Activated naive CD8-positive, alpha-beta T cell (primary cell): ENCODE data around the gene LILRB2.
A peak's percentile ranks its signal among the peaks of the same experiment; 100 is the strongest.
"Not testable (repeated sequence)": the region's sequence is repeated elsewhere in the genome, so short reads cannot be mapped to it uniquely, and the experiment has no call there.

Source experiments
- H3K27ac Mint-ChIP-seq: one replicate; pipeline ENCODE4 v1.8.0; 2021; ENCODE audit warnings: mixed read lengths
- H3K27me3 Mint-ChIP-seq: one replicate; pipeline ENCODE4 v1.8.0; 2021; ENCODE audit warnings: mixed read lengths
- H3K36me3 Mint-ChIP-seq: one replicate; pipeline ENCODE4 v1.8.0; 2021; ENCODE audit warnings: mixed read lengths
- H3K4me1 Mint-ChIP-seq: one replicate; pipeline ENCODE4 v1.8.0; 2021; ENCODE audit warnings: low read depth, mixed read lengths
- H3K4me3 Mint-ChIP-seq: one replicate; pipeline ENCODE4 v1.8.0; 2021; ENCODE audit warnings: mild to moderate bottlenecking, mixed read lengths
- H3K9me3 Mint-ChIP-seq: one replicate; pipeline ENCODE4 v1.8.0; 2021; ENCODE audit warnings: low read depth, mixed read lengths

Gene LILRB2

GRCh38 chr19:54271587-54271986 lies 9.3 kb downstream of the LILRB2 start:
- H3K9me3 Mint-ChIP-seq, H3K36me3 Mint-ChIP-seq, H3K4me1 Mint-ChIP-seq, H3K27ac Mint-ChIP-seq, H3K27me3 Mint-ChIP-seq, H3K4me3 Mint-ChIP-seq: not testable (repeated sequence)

DNA sequence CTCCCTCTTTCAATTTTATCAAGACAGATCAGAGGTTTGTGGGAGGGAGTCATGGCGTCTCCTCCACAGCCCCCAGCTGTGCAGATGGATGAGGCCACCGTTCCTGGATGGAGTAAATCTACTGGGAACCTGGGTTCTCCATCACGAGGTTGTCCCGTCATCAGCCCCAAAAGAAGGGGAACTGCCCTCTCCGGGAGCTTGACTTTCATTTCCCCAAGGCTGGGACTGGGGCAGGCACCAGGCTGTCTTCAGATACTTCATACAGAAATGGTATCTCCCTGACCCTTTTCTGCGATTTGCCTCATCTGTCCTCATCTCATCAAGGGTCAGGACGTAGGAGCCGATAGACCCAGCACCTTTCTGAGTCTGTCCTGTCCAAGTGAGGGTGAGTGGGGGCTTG lies 9.8 kb downstream of the LILRB2 start:
- peaks cover 8% of the 10 kb centered on the region for H3K27me3 Mint-ChIP-seq

GRCh38 chr19:54268936-54269335 lies 12.0 kb downstream of the LILRB2 start:
- H3K4me1 Mint-ChIP-seq, result no peaks in the 10 kb centered on the region
- H3K36me3 Mint-ChIP-seq, result no peaks in the 10 kb centered on the region
- no peak overlapping the region for H3K27ac Mint-ChIP-seq
- peaks cover 16% of the 10 kb centered on the region for H3K27me3 Mint-ChIP-seq
- no peak overlapping the region for H3K4me3 Mint-ChIP-seq
- no peaks in the 10 kb centered on the region for H3K9me3 Mint-ChIP-seq

More for the DNA sequence above, 9.8 kb downstream of the LILRB2 start:
- no peak overlapping the region for H3K27ac Mint-ChIP-seq
- no peaks in the 10 kb centered on the region for H3K4me1 Mint-ChIP-seq
- no peaks in the 10 kb centered on the region for H3K9me3 Mint-ChIP-seq
- H3K4me3 Mint-ChIP-seq, result no peak overlapping the region
- no peaks in the 10 kb centered on the region for H3K36me3 Mint-ChIP-seq

DNA sequence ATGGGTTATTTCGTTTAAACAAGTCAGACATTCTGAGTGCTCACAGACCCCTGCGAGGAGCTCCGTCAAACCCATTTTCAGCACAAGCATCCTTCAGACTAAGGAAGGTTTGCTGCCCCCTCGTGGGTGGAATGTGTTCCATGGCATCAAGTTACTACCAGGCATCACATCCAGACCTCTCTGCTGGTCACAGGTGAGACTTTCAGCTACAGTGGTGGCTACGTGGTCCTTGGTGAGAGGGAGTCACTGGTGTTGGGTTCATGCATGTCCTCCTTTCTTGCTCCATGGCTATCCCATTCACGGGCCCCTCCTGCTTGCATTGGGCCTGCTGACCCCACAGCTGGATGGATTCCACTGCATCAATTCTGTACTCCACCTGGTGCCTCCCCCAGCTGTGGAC lies 14.8 kb downstream of the LILRB2 start:
- Mint-ChIP-seq H3K27me3 (peaks cover 12% of the 10 kb centered on the region), H3K27ac (no peak overlapping the region), H3K4me1 (no peaks in the 10 kb centered on the region), H3K36me3 (no peaks in the 10 kb centered on the region), H3K4me3 (no peak overlapping the region), H3K9me3 (no peaks in the 10 kb centered on the region)

GRCh38 chr19:54262470-54262869 lies 18.4 kb downstream of the LILRB2 start:
- H3K27me3 Mint-ChIP-seq, result peaks cover 8% of the 10 kb centered on the region
- no peaks in the 10 kb centered on the region for H3K36me3 Mint-ChIP-seq
- no peaks in the 10 kb centered on the region for H3K9me3 Mint-ChIP-seq
- H3K4me3 Mint-ChIP-seq, result no peak overlapping the region
- H3K4me1 Mint-ChIP-seq, result no peaks in the 10 kb centered on the region
- H3K27ac Mint-ChIP-seq, result no peak overlapping the region

- Mint-ChIP-seq H3K4me3 (no peak overlapping the region), H3K4me1 (no peaks in the 10 kb centered on the region), H3K27ac (no peak overlapping the region), H3K9me3 (no peaks in the 10 kb centered on the region), H3K36me3 (no peaks in the 10 kb centered on the region), H3K27me3 (peaks cover 8% of the 10 kb centered on the region)
Observed at GRCh38 chr19:54262066-54262465, 18.8 kb downstream of the LILRB2 start.

DNA sequence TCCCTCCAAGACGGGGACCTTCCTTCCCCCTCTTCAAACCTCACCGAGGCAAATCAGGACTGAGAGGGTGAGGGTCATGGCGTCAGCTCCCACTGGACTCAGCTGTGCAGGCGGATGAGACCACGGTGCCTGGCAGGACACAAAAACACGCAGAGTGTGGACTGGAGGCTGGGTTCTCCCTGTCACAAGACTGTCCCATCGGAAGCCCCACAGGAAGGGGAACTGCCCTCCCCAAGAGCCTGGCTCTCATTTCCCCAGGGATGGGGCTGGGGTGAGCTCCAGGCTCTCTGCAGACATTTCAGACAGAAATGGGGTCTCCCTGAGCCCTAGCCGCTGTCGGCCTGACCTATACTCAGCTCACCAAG lies 23.8 kb downstream of the LILRB2 start, which contains the start of gene LILRB5:
Gene LILRB5 (minus strand): TSS at position 158 of the 365 bp plus-strand sequence. CDS start 80 bp downstream, at position 78.
- no peaks in the 10 kb centered on the region for H3K36me3 Mint-ChIP-seq
- no peaks in the 10 kb centered on the region for H3K9me3 Mint-ChIP-seq
- H3K27ac Mint-ChIP-seq, result no peak within 1 kb of the TSS
- H3K4me3 Mint-ChIP-seq, result no peak within 1 kb of the TSS
- H3K4me1 Mint-ChIP-seq, result no peaks in the 10 kb centered on the region
- H3K27me3 Mint-ChIP-seq, result no peaks in the 10 kb centered on the region

GRCh38 chr19:54256250-54257115 lies 24.4 kb downstream of the LILRB2 start:
- Mint-ChIP-seq H3K36me3 (no peaks in the 10 kb centered on the region), H3K4me1 (no peaks in the 10 kb centered on the region), H3K9me3 (no peaks in the 10 kb centered on the region), H3K4me3 (no peak overlapping the region), H3K27ac (no peak overlapping the region), H3K27me3 (no peaks in the 10 kb centered on the region)

DNA sequence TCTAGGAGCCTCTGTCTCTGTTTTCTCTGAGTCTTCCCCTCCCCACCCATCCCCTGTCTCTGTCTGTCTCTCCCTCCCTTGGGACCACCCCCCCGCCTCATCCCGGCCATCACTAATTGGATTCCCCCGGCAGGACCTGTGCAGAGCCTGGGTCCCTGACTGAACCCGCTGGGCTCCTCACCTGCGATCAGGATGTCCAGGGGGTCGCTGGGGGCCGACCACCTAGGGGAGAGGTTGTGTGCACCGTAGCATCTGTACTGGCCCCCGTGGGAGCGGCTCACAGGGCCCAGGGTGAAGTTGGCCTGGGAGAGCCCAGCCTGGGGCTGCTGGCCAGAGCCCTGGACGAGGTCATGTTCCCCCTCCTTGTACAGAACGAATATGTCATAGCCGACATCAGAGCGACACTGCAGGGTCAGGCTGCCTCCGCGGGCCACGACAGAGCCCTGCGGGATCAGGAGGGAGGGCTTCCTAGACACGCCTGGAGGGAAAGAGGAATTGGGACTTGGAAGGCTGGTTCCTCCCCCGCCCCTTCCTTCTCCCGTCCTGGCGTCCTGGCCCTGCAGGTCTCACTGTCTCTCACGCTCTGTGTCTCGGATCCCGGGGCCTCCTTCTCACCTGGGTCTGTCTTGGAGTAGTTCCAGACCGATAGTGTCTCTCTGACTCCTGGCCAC lies 25.7 kb downstream of the LILRB2 start:
- H3K27ac Mint-ChIP-seq, result no peak overlapping the region
- H3K36me3 Mint-ChIP-seq, result no peaks in the 10 kb centered on the region
- H3K4me3 Mint-ChIP-seq, result no peak overlapping the region
- no peaks in the 10 kb centered on the region for H3K9me3 Mint-ChIP-seq
- H3K4me1 Mint-ChIP-seq, result no peaks in the 10 kb centered on the region
- no peaks in the 10 kb centered on the region for H3K27me3 Mint-ChIP-seq

GRCh38 chr19:54254195-54254906 lies 26.6 kb downstream of the LILRB2 start:
- no peaks in the 10 kb centered on the region for H3K27me3 Mint-ChIP-seq
- H3K36me3 Mint-ChIP-seq, result no peaks in the 10 kb centered on the region
- H3K4me3 Mint-ChIP-seq, result no peak overlapping the region
- no peaks in the 10 kb centered on the region for H3K9me3 Mint-ChIP-seq
- no peaks in the 10 kb centered on the region for H3K4me1 Mint-ChIP-seq
- H3K27ac Mint-ChIP-seq, result no peak overlapping the region

DNA sequence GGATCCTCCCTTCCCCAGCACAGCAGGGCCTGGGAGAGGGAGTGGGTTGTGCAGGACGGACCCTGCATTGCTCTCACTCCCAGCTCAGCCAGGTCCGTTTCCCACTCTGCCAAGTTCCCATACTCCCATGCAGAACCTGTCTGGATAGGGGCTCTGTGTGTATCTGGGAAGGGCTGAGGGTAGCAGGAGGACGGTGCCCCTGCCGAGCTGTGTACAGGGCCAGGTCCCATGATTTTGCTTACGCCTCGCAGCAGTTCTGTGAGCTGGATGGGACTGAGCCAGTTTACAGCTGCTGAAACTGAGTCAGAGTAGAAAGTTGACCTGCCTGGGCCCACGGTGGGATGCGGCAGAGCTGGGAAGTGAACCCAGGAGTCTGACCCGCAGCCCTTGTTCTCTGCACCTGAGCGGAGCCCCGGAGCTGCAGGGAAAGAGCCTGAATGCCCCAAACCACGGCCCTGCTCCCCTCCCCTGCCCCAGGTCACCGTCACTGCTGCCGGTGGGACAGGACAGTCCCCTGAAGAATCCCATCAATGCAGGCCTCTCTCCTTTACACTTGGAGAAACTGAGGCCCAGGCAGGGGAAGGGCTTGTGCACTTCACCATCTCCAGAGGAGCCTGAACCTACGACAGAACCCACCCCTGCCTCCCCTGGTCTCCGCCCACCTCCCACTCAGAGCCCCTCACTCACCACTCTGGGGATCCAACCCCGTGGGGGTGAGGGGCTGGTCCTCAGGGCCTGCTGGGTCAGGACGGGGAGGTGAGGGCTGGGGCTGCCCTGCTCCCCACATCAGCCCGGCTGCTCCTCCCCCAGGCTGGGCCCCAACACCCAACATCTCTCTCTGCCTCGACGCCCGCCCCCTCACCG lies 27.3 kb downstream of the LILRB2 start:
- Mint-ChIP-seq H3K9me3 (no peaks in the 10 kb centered on the region), H3K36me3 (no peaks in the 10 kb centered on the region), H3K4me1 (no peaks in the 10 kb centered on the region), H3K27ac (no peak overlapping the region), H3K4me3 (no peak overlapping the region), H3K27me3 (no peaks in the 10 kb centered on the region)

DNA sequence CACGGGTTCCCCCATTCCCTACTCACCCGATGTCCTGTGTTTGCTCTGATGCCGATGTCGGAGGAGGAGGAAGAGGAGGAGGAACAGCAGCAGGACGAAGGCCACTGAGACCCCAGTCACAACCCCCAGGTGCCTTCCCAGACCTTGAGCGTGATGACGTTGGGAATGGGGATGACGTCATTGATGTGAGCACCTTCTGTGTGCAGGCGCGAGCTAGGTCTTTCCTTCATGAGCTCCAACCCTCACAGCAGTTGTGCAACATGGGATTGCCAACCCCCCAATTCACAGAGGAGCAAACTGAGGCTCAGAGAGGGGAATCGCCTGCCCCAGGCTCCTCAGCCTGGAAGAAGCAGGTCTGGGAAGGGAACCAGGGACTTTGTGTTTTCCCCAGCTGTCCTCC lies 28.1 kb downstream of the LILRB2 start:
- H3K27me3 Mint-ChIP-seq, result no peaks in the 10 kb centered on the region
- no peak overlapping the region for H3K27ac Mint-ChIP-seq
- H3K9me3 Mint-ChIP-seq, result no peaks in the 10 kb centered on the region
- no peak overlapping the region for H3K4me3 Mint-ChIP-seq
- no peaks in the 10 kb centered on the region for H3K36me3 Mint-ChIP-seq
- peaks cover 5% of the 10 kb centered on the region for H3K4me1 Mint-ChIP-seq

- H3K9me3 Mint-ChIP-seq, result no peaks in the 10 kb centered on the region
- no peaks in the 10 kb centered on the region for H3K27me3 Mint-ChIP-seq
- H3K4me1 Mint-ChIP-seq, result peaks cover 9% of the 10 kb centered on the region
- H3K27ac Mint-ChIP-seq, result no peak overlapping the region
- no peaks in the 10 kb centered on the region for H3K36me3 Mint-ChIP-seq
- no peak overlapping the region for H3K4me3 Mint-ChIP-seq
Observed at GRCh38 chr19:54252243-54252642, 28.7 kb downstream of the LILRB2 start.

DNA sequence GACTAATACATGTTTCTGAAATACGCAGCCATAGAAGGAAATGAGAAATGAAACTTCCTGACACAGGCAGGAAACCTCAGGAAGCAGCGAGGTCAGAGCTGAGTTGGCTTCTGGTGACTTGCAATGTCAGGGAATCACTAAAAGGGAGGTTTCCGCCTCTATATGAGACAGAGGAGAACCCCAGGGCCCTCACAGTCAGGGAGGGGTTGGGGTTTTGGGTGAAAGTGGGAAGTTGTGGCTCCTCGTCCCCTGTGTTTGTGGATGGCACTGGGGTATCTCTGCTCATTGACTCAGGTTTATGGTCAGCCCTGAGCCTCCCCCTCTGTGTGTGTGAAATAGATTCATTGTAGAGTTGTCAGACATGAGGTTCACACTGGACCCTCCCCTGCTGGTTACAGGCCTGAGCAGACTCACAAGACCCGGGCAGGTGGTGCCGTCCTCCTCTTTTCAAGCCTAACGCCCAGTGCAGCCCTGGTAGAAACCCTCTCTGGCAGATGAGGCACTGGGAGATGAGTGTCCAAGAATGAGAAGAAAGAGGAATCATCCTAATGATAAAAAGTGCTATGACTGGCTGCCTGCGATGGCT lies 32.8 kb downstream of the LILRB2 start:
- no peaks in the 10 kb centered on the region for H3K36me3 Mint-ChIP-seq
- H3K4me1 Mint-ChIP-seq, result peaks cover 9% of the 10 kb centered on the region
- no peaks in the 10 kb centered on the region for H3K27me3 Mint-ChIP-seq
- H3K9me3 Mint-ChIP-seq, result no peaks in the 10 kb centered on the region
- peak overlapping the region; percentile 6 for H3K4me3 Mint-ChIP-seq
- H3K27ac Mint-ChIP-seq, result no peak overlapping the region
